Measurements from ENCODE around the gene CDK2AP2. TPM values are rescaled to one million over a fixed set of nuclear protein-coding genes. Genes with fewer than 3 reads are reported as not detected.
"Not testable (repeated sequence)": the region's sequence is repeated elsewhere in the genome, so short reads cannot be mapped to it uniquely, and the experiment has no call there.

Gene CDK2AP2
- total and polyA plus RNA-seq, 9 of the 15 experiments (the other 6 are each of a cell fraction or from before 2014, with no cell fraction given) = 4.4 to 47.4 (median 21.7) TPM

DNA sequence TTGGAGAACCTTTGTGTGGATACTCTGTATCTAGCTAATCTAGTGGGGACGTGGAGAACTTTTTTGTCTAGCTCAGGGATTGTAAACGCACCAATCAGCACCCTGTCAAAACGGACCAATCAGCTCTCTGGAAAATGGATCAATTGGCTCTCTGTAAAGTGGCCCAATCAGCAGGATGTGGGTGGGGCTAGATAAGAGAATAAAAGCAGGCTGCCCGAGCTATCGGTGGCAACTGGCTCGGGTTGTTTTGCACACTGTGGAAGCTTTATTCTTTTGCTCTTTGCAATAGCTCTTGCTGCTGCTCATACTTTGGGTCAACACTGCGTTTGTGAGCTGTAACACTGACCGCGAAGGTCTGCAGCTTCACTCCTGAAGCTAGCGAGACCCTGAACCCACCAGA, 31.3 kb downstream of the CDK2AP2 start:
- H3K9ac ChIP-seq (ENCODE audit: insufficient read depth in 1 of 2, low read depth in 2 of 2, low read length in 2 of 2); intact Hi-C loops (cut with micrococcal nuclease); H3K9me1 ChIP-seq (ENCODE audit: control insufficient read depth, insufficient read depth, low read length); in situ Hi-C loops (cut with MboI); H3K36me3 ChIP-seq (ENCODE audit: control insufficient read depth, insufficient read depth, low read length); H3K79me2 ChIP-seq (ENCODE audit: control insufficient read depth, insufficient read depth, low read length); H4K20me1 ChIP-seq (replicated peaks; ENCODE audit: control insufficient read depth, insufficient read depth, low read length); H3K9me3 ChIP-seq (replicated peaks; ENCODE audit: control insufficient read depth, insufficient read depth, low read depth, low read length); CTCF ChIA-PET (ENCODE audit: low intra/inter-chr PET ratio); H3K4me2 ChIP-seq (ENCODE audit: insufficient read depth, low read length); BruUV-seq (replicated peaks); H3K27me3 ChIP-seq (ENCODE audit: control insufficient read depth in 2 of 2, insufficient read depth in 2 of 2, low read length in 2 of 2); H3K4me3 ChIP-seq: not testable (repeated sequence)
- DNase-seq (ENCODE audit: extremely low read depth in 1 of 4, low spot score in 3 of 4) = peak in 1 of 4 experiments; percentile 50
- H3K4me1 ChIP-seq (replicated peaks in 1 of 2; ENCODE audit: control insufficient read depth in 2 of 2, insufficient read depth in 2 of 2, low read length in 2 of 2) = peaks cover 12 to 24% of the 10 kb centered on the region in 2 experiments; a peak in 4 of 5 replicates
- peak; percentile 49 for FAIRE-seq
- WGBS (ENCODE audit: insufficient coverage, low coverage, missing lambda C conversion rate) = 65% methylated on average over 10 of the region's 10 CpGs
- H3K27ac ChIP-seq (ENCODE audit: extremely low read depth, low read depth, low read length) = peak overlapping the region; percentile 69
- ATAC-seq = peak; percentile 57
- peak overlapping the region; percentile 73 for H2AFZ ChIP-seq (ENCODE audit: low read depth, low read length)
- POLR2A ChIA-PET = interaction anchor here (0.5 to 1.5 kb wide), 7 partner anchors 9 to 215 kb away, joined by 3 to 4 read pairs (median 3); no protein-coding TSS in a partner anchor
- TF ChIP-seq ZBTB5 (IDR thresholded peaks at IDR 0.05) (peak; percentile 84), TBP (optimal IDR thresholded peaks at IDR 0.05; ENCODE audit: low read depth, low read length) (peak; percentile 39), ZNF316 (IDR thresholded peaks at IDR 0.05) (peak; percentile 38; the same call in 1 of the 2 replicates), SUPT5H (IDR thresholded peaks at IDR 0.05) (0 out of 2 replicates have a peak, but pooled peaks have one; percentile 30), POLR2A (conservative IDR thresholded peaks at IDR 0.05) (peak; percentile 62), RBM25 (IDR thresholded peaks at IDR 0.05; ENCODE audit: low read depth, low read length, severe bottlenecking) (peak; percentile 4), GABPB1 (CRISPR knock-in tag; IDR thresholded peaks at IDR 0.05) (0 out of 2 replicates have a peak, but pooled peaks have one; percentile 11), CC2D1A (IDR thresholded peaks at IDR 0.05) (peak; percentile 93), MTA3 (IDR thresholded peaks at IDR 0.05; ENCODE audit: borderline replicate concordance) (peak; percentile 65; the same call in 1 of the 2 replicates), NFYB (IDR thresholded peaks at IDR 0.05; ENCODE audit: extremely low read depth, insufficient read length) (peak; percentile 68)
